ENCODE results near the gene COL2A1.

The COL2A1 gene

GRCh38 chr12:47999816-48000215 lies 4.5 kb downstream of the COL2A1 start:
- H3K27ac Mint-ChIP-seq: no peak overlapping the region
- H3K36me3 Mint-ChIP-seq (ENCODE audit: low read depth): peaks cover 58% of the 10 kb centered on the region
- peaks cover 11% of the 10 kb centered on the region for H3K27me3 Mint-ChIP-seq (ENCODE audit: low read depth, poor library complexity)
- H3K4me3 Mint-ChIP-seq: peak overlapping the region; percentile 43
- peaks cover 54% of the 10 kb centered on the region for H3K4me1 Mint-ChIP-seq
- no peak for TF ChIP-seq CTCF (IDR thresholded peaks at IDR 0.05)
- no peaks in the 10 kb centered on the region for H3K9me3 Mint-ChIP-seq
- DNase-seq: no peak

DNA sequence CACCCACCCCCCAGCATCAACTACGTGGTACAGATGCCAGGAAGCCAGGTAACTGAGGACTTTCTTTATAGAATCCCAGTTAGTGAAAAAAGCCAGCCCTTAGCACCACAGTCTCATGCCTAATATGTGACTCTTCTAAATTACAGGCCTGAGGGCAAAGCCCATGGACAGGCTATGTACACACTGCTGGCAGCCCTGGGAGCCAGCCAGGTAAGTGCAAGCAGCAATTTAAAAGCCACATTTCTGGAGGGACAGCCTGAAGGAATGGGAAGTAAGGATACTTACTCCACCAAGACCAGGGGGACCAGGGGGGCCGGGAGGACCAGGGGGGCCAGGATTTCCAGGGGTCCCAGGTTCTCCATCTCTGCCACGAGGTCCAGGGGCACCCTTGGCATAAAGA lies 7.0 kb downstream of the COL2A1 start:
- Mint-ChIP-seq H3K9me3 (no peaks in the 10 kb centered on the region), H3K27me3 (ENCODE audit: low read depth, poor library complexity) (peaks cover 11% of the 10 kb centered on the region), H3K27ac (no peak overlapping the region), H3K36me3 (ENCODE audit: low read depth) (peaks cover 82% of the 10 kb centered on the region), H3K4me1 (peaks cover 40% of the 10 kb centered on the region), H3K4me3 (no peak overlapping the region)
- no peak for DNase-seq
- TF ChIP-seq CTCF (IDR thresholded peaks at IDR 0.05): no peak

GRCh38 chr12:47995981-47996401 lies 8.3 kb downstream of the COL2A1 start:
- H3K4me1 Mint-ChIP-seq: peaks cover 39% of the 10 kb centered on the region
- no peaks in the 10 kb centered on the region for H3K9me3 Mint-ChIP-seq
- no peak for DNase-seq
- H3K27me3 Mint-ChIP-seq (ENCODE audit: low read depth, poor library complexity): peaks cover 11% of the 10 kb centered on the region
- no peak for TF ChIP-seq CTCF (IDR thresholded peaks at IDR 0.05)
- no peak overlapping the region for H3K27ac Mint-ChIP-seq
- peaks cover 95% of the 10 kb centered on the region for H3K36me3 Mint-ChIP-seq (ENCODE audit: low read depth)
- no peak overlapping the region for H3K4me3 Mint-ChIP-seq

GRCh38 chr12:47993491-47993890 lies 10.8 kb downstream of the COL2A1 start:
- no peaks in the 10 kb centered on the region for H3K27me3 Mint-ChIP-seq (ENCODE audit: low read depth, poor library complexity)
- peaks cover 39% of the 10 kb centered on the region for H3K4me1 Mint-ChIP-seq
- no peaks in the 10 kb centered on the region for H3K9me3 Mint-ChIP-seq
- no peak overlapping the region for H3K27ac Mint-ChIP-seq
- H3K4me3 Mint-ChIP-seq: no peak overlapping the region
- H3K36me3 Mint-ChIP-seq (ENCODE audit: low read depth): peaks cover 96% of the 10 kb centered on the region
- no peak for DNase-seq
- no peak for TF ChIP-seq CTCF (IDR thresholded peaks at IDR 0.05)

GRCh38 chr12:47992776-47993175 lies 11.5 kb downstream of the COL2A1 start:
- TF ChIP-seq CTCF (IDR thresholded peaks at IDR 0.05): no peak
- H3K4me3 Mint-ChIP-seq: no peak overlapping the region
- peaks cover 40% of the 10 kb centered on the region for H3K4me1 Mint-ChIP-seq
- H3K27me3 Mint-ChIP-seq (ENCODE audit: low read depth, poor library complexity): no peaks in the 10 kb centered on the region
- DNase-seq: no peak
- peaks cover 96% of the 10 kb centered on the region for H3K36me3 Mint-ChIP-seq (ENCODE audit: low read depth)
- no peak overlapping the region for H3K27ac Mint-ChIP-seq
- H3K9me3 Mint-ChIP-seq: no peaks in the 10 kb centered on the region
